WTC11 (cell line): Measurements from ENCODE around the gene ATP8B4.

ENCODE experiments used
- CREB1 ChIP-seq: sonication (generic); formaldehyde crosslinking; IDR thresholded peaks from 2 replicates; pipeline ENCODE4 v1.8.0; 2023; ENCODE audit warnings: mild to moderate bottlenecking, missing genetic modification reagents
- CREM ChIP-seq: sonication (generic); formaldehyde crosslinking; IDR thresholded peaks from 2 replicates; pipeline ENCODE4 v1.8.1; 2022; ENCODE audit warnings: mild to moderate bottlenecking, missing genetic modification reagents, moderate library complexity
- ESRRA ChIP-seq: sonication (generic); formaldehyde crosslinking; IDR thresholded peaks from 2 replicates; pipeline ENCODE4 v1.8.1; 2022; ENCODE audit warnings: mild to moderate bottlenecking, missing genetic modification reagents, borderline replicate concordance
- FOXK1 ChIP-seq: sonication (generic); formaldehyde crosslinking; IDR thresholded peaks from 2 replicates; pipeline ENCODE4 v1.8.0; 2022; ENCODE audit warnings: mild to moderate bottlenecking, moderate library complexity, missing genetic modification reagents
- NR2C2 ChIP-seq: sonication (generic); formaldehyde crosslinking; IDR thresholded peaks from 2 replicates; pipeline ENCODE4 v1.8.0; 2022; ENCODE audit warnings: mild to moderate bottlenecking, missing genetic modification reagents
- NR3C1 ChIP-seq: sonication (generic); formaldehyde crosslinking; conservative IDR thresholded peaks from 2 replicates; pipeline ENCODE4 v1.8.1; 2023; ENCODE audit warnings: low read depth, mild to moderate bottlenecking, missing genetic modification reagents
- RELA ChIP-seq: sonication (generic); formaldehyde crosslinking; IDR thresholded peaks from 2 replicates; pipeline ENCODE4 v1.8.1; 2022; ENCODE audit warnings: missing genetic modification reagents, mild to moderate bottlenecking, borderline replicate concordance
- TP53 ChIP-seq: sonication (generic); formaldehyde crosslinking; IDR thresholded peaks from 2 replicates; pipeline ENCODE4 v1.8.1; 2023; ENCODE audit warnings: mild to moderate bottlenecking, missing genetic modification reagents
- ZNF232 ChIP-seq: sonication (generic); formaldehyde crosslinking; IDR thresholded peaks from 2 replicates; pipeline ENCODE4 v1.8.0; 2022; ENCODE audit warnings: mild to moderate bottlenecking, missing genetic modification reagents
- TF ChIP-seq, protein P1 (sequence below): fragments of 200-600 bp; IDR thresholded peaks from 2 replicates; pipeline ENCODE4 v1.8.0; 2022; ENCODE audit warnings: antibody characterized with exemption
- TF ChIP-seq, protein P2 (sequence below): sonication (generic); formaldehyde crosslinking; IDR thresholded peaks from 2 replicates; pipeline ENCODE4 v1.8.1; 2023; ENCODE audit warnings: mild to moderate bottlenecking, missing genetic modification reagents, moderate library complexity
- TF ChIP-seq, protein P3 (sequence below): fragments of 250-450 bp; sonication (Bioruptor Pico); IDR thresholded peaks from 2 replicates; pipeline ENCODE4 v1.9.0; 2021; ENCODE audit warnings: mild to moderate bottlenecking
- TF ChIP-seq, protein P4 (sequence below): sonication (generic); formaldehyde crosslinking; IDR thresholded peaks from 2 replicates; pipeline ENCODE4 v1.8.1; 2022; ENCODE audit warnings: missing genetic modification reagents, borderline replicate concordance

DNA sequence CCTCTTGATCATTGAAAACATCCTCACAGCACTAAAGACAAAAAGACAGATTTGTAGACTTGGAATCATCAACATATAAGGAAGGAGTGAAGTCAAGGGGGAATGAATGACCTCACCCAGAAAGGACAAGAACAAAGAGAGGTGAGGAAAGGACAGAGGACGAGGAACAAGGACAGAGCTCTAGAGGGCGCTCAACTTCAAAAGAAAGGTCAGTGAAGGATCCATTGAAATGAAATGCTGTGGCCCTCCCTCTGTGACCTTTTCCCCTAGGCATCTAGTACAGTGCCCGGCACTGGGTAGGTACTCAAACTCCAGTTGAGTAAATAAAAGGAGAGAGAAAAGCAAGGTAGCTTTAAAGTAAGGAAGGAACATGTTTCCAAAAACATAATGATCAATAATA is 2.6 kb downstream of the ATP8B4 start:
- TF ChIP-seq CREB1 (CRISPR knock-in tag): no peak
- TF ChIP-seq ZNF232 (CRISPR knock-in tag): no peak
- TF ChIP-seq CREM (CRISPR knock-in tag): no peak
- no peak for TF ChIP-seq ESRRA (CRISPR knock-in tag)
- TF ChIP-seq TP53 (CRISPR knock-in tag): no peak
- no peak for TF ChIP-seq RELA
- TF ChIP-seq, protein P1, sequence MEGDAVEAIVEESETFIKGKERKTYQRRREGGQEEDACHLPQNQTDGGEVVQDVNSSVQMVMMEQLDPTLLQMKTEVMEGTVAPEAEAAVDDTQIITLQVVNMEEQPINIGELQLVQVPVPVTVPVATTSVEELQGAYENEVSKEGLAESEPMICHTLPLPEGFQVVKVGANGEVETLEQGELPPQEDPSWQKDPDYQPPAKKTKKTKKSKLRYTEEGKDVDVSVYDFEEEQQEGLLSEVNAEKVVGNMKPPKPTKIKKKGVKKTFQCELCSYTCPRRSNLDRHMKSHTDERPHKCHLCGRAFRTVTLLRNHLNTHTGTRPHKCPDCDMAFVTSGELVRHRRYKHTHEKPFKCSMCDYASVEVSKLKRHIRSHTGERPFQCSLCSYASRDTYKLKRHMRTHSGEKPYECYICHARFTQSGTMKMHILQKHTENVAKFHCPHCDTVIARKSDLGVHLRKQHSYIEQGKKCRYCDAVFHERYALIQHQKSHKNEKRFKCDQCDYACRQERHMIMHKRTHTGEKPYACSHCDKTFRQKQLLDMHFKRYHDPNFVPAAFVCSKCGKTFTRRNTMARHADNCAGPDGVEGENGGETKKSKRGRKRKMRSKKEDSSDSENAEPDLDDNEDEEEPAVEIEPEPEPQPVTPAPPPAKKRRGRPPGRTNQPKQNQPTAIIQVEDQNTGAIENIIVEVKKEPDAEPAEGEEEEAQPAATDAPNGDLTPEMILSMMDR: no peak
- no peak for TF ChIP-seq NR3C1
- TF ChIP-seq, protein P2, sequence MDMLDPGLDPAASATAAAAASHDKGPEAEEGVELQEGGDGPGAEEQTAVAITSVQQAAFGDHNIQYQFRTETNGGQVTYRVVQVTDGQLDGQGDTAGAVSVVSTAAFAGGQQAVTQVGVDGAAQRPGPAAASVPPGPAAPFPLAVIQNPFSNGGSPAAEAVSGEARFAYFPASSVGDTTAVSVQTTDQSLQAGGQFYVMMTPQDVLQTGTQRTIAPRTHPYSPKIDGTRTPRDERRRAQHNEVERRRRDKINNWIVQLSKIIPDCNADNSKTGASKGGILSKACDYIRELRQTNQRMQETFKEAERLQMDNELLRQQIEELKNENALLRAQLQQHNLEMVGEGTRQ: no peak
- no peak for TF ChIP-seq NR2C2
- TF ChIP-seq, protein P3, sequence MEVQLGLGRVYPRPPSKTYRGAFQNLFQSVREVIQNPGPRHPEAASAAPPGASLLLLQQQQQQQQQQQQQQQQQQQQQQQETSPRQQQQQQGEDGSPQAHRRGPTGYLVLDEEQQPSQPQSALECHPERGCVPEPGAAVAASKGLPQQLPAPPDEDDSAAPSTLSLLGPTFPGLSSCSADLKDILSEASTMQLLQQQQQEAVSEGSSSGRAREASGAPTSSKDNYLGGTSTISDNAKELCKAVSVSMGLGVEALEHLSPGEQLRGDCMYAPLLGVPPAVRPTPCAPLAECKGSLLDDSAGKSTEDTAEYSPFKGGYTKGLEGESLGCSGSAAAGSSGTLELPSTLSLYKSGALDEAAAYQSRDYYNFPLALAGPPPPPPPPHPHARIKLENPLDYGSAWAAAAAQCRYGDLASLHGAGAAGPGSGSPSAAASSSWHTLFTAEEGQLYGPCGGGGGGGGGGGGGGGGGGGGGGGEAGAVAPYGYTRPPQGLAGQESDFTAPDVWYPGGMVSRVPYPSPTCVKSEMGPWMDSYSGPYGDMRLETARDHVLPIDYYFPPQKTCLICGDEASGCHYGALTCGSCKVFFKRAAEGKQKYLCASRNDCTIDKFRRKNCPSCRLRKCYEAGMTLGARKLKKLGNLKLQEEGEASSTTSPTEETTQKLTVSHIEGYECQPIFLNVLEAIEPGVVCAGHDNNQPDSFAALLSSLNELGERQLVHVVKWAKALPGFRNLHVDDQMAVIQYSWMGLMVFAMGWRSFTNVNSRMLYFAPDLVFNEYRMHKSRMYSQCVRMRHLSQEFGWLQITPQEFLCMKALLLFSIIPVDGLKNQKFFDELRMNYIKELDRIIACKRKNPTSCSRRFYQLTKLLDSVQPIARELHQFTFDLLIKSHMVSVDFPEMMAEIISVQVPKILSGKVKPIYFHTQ (CRISPR knock-in tag): no peak
- TF ChIP-seq, protein P4, sequence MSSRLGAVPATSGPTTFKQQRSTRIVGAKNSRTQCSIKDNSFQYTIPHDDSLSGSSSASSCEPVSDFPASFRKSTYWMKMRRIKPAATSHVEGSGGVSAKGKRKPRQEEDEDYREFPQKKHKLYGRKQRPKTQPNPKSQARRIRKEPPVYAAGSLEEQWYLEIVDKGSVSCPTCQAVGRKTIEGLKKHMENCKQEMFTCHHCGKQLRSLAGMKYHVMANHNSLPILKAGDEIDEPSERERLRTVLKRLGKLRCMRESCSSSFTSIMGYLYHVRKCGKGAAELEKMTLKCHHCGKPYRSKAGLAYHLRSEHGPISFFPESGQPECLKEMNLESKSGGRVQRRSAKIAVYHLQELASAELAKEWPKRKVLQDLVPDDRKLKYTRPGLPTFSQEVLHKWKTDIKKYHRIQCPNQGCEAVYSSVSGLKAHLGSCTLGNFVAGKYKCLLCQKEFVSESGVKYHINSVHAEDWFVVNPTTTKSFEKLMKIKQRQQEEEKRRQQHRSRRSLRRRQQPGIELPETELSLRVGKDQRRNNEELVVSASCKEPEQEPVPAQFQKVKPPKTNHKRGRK (CRISPR knock-in tag): no peak
- no peak for TF ChIP-seq FOXK1 (CRISPR knock-in tag)
